ENCODE results near the gene CREB3L4. TPM values are rescaled to one million over a fixed set of nuclear protein-coding genes. Genes with fewer than 3 reads are reported as not detected.
A peak's percentile ranks its signal among the peaks of the same experiment; 100 is the strongest.

Gene CREB3L4
- total and polyA plus RNA-seq, 2 of the 4 experiments (the other 2 are of a cell fraction), result 6.5 to 9.8 TPM

DNA sequence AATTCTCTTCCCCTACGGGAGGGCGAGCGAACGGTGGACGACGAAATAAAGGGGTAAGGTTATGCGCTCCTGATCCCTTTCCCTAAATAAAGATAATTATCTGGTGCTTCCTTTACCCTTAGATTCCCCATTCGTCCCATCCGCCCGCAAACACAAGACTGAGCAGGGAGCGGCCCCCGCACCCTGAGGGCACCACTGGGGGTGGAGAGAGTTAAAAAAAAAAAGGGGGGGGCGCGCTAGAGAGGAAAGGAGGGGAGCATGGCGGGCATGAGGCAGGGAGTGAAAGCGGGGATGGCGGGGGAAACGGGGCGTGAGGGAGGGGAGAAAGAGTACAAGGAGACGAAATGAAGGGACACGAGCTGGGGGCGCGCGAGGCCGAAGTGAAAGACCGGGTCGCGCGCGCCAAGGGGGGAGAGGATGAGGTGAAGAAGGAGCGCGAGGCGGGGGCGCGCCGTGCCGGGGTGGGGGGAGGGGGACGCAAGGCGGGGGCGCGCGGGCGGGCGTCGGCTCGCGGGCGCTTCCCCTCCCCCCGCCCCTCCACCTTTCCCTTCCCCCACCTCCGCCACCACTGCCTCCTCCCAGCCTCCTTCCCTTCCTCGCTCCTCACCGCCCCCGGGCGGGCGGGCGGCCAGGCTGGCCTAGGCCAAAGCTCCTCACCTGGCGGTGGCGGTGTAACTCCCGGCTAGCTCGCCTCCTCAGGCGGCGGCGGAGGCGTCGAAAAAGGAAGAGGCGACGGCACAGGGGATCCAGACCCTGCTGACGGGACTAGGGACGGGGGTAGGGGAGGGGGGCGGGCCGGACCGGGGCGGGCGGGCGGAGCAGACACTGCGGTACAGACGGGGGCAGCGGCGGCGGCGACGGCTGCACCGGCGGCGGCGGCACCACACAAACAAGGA, 45.4 kb upstream of the CREB3L4 start:
- H3K9ac ChIP-seq (ENCODE audit: low read depth, low read length), result peak overlapping the region; percentile 69
- WGBS, 2 experiments (ENCODE audit: extremely low coverage in 2 of 2, insufficient read length in 1 of 2), result no CpG with 5 or more reads among the region's 86 CpGs
- dilution Hi-C loops (cut with HindIII; ENCODE audit: low sequenced_read_pairs, unreplicated experiment), result loop anchor here (25.0 kb wide), 1 partner anchor 110 kb away; no protein-coding TSS in a partner anchor
- DNase-seq (no peak), ATAC-seq (ENCODE audit: low read depth) (peak; percentile 18)
- CTCF ChIA-PET, result interaction anchor here (0.5 to 1.3 kb wide), 2 partner anchors 11 to 121 kb away, joined by 3 to 4 read pairs; no protein-coding TSS in a partner anchor
- peak overlapping the region; percentile 63 for H3K4ac ChIP-seq (ENCODE audit: low read depth, low read length)
- H2AFZ ChIP-seq (replicated peaks; ENCODE audit: low read length, poor library complexity), result peak overlapping the region; percentile 87
- no peaks in the 10 kb centered on the region for H3K27me3 ChIP-seq (ENCODE audit: control insufficient read depth, insufficient read depth, low read length)
- no peak overlapping the region for H3K18ac ChIP-seq (ENCODE audit: low read depth, low read length)
- peak overlapping the region; percentile 63 for H2BK5ac ChIP-seq (ENCODE audit: low read depth, low read length, poor library complexity, severe bottlenecking)
- H3K27ac ChIP-seq (ENCODE audit: insufficient read depth, low read length), result peak overlapping the region; percentile 75
- peak overlapping the region in 1 of 2 experiments; percentile 32; a peak in 1 of 4 replicates for H4K8ac ChIP-seq (ENCODE audit: low read depth in 2 of 2, low read length in 2 of 2)
- H3K14ac ChIP-seq (replicated peaks; ENCODE audit: low read depth, low read length), result peak overlapping the region; percentile 62
- no peaks in the 10 kb centered on the region for H3K36me3 ChIP-seq (ENCODE audit: control insufficient read depth, insufficient read depth, low read length)
- peaks cover 11 to 57% of the 10 kb centered on the region in 2 experiments; a peak in 3 of 4 replicates for H3K79me1 ChIP-seq (ENCODE audit: low read depth in 1 of 2, low read length in 2 of 2)
- H3K4me2 ChIP-seq (ENCODE audit: low read depth, low read length), result peak overlapping the region; percentile 82
- peak overlapping the region; percentile 94 for H3K23ac ChIP-seq (ENCODE audit: low read depth, low read length)
- H3K4me3 ChIP-seq (ENCODE audit: insufficient read depth, low read depth, low read length), result peak overlapping the region; percentile 89
- POLR2A ChIA-PET (ENCODE audit: unreplicated experiment), result no interaction called here
- no peak overlapping the region for H2BK20ac ChIP-seq (ENCODE audit: low read depth, low read length)
- in situ Hi-C loops (cut with MboI; ENCODE audit: low sequenced_read_pairs), result no loop called here
- H2BK120ac ChIP-seq (ENCODE audit: low read depth, low read length), result no peak overlapping the region
- 0 out of 2 replicates have a peak, but pooled peaks cover 9% of the 10 kb centered on the region for H3K9me1 ChIP-seq (ENCODE audit: insufficient read depth, low read length)
- H2AK5ac ChIP-seq (ENCODE audit: low read depth, low read length), result peak overlapping the region; percentile 41; the same call in 1 of the 2 replicates
- H3K4me1 ChIP-seq (ENCODE audit: control insufficient read depth, insufficient read depth, low read length), result peaks cover 11% of the 10 kb centered on the region
- no peaks in the 10 kb centered on the region for H3K9me3 ChIP-seq (ENCODE audit: control insufficient read depth, insufficient read depth, low read length)
- BruUV-seq (replicated peaks), result no TSS peak
- intact Hi-C loops (cut with micrococcal nuclease), result loop anchor here (5.0 to 10.0 kb wide), 2 partner anchors 40 to 128 kb away; no protein-coding TSS in a partner anchor
- no peak overlapping the region for H2BK15ac ChIP-seq (ENCODE audit: low read depth, low read length)
- H3K56ac ChIP-seq (ENCODE audit: extremely low read depth, insufficient read depth, low read length), result peak overlapping the region; percentile 72
- H4K91ac ChIP-seq (ENCODE audit: insufficient read depth, low read depth, low read length), result peak overlapping the region; percentile 54
- H4K5ac ChIP-seq (ENCODE audit: low read depth, low read length), result 0 out of 2 replicates have a peak overlapping the region, but pooled peaks have one; percentile 31
- peak overlapping the region; percentile 96 for H2AK9ac ChIP-seq (replicated peaks; ENCODE audit: low read depth, low read length, poor library complexity)
- H4K20me1 ChIP-seq (ENCODE audit: insufficient read depth, low read length), result peaks cover 45% of the 10 kb centered on the region
- TF ChIP-seq FOS (IDR thresholded peaks at IDR 0.05; ENCODE audit: low read depth, low read length) (no peak), MAFK (IDR thresholded peaks at IDR 0.05; ENCODE audit: low read depth, low read length) (no peak), NFE2L2 (IDR thresholded peaks at IDR 0.05; ENCODE audit: low read depth, low read length) (no peak), POLR2A (IDR thresholded peaks at IDR 0.05; ENCODE audit: low read depth, low read length) (no peak; the same call in 1 of the 2 replicates), RAD21 (IDR thresholded peaks at IDR 0.05; ENCODE audit: low read length) (no peak), CHD1 (IDR thresholded peaks at IDR 0.05; ENCODE audit: low read depth, low read length) (no peak), ELK1 (IDR thresholded peaks at IDR 0.05; ENCODE audit: borderline replicate concordance, low read depth, low read length) (no peak), RFX5 (IDR thresholded peaks at IDR 0.05; ENCODE audit: low read depth, low read length) (no peak), SMC3 (IDR thresholded peaks at IDR 0.05; ENCODE audit: low read depth, low read length) (no peak), BHLHE40 (IDR thresholded peaks at IDR 0.05; ENCODE audit: low read depth, low read length) (no peak), MXI1 (IDR thresholded peaks at IDR 0.05; ENCODE audit: borderline replicate concordance, low read depth, low read length) (no peak), CEBPB (IDR thresholded peaks at IDR 0.05; ENCODE audit: low read depth, low read length) (no peak), MAZ (IDR thresholded peaks at IDR 0.05; ENCODE audit: borderline replicate concordance, low read depth, low read length) (no peak; the same call in 1 of the 2 replicates), USF2 (IDR thresholded peaks at IDR 0.05; ENCODE audit: low read depth, low read length) (no peak)
